ENCODE measurements around the gene SORL1. TPM values are rescaled to one million over a fixed set of nuclear protein-coding genes. Genes with fewer than 3 reads are reported as not detected.

The SORL1 gene
- total RNA-seq, 2 experiments from 2014 or later = 115 to 116 TPM

GRCh38 chr11:121510438-121510837 lies 58.3 kb downstream of the SORL1 start:
- no peak for DNase-seq
- POLR2A ChIA-PET = no interaction called here
- Mint-ChIP-seq H3K27me3 (no peaks in the 10 kb centered on the region), H3K27ac (no peak overlapping the region), H3K4me1 (peaks cover 46% of the 10 kb centered on the region), H3K4me3 (no peak overlapping the region), H3K9me3 (peaks cover 12% of the 10 kb centered on the region), H3K36me3 (ENCODE audit: low read depth) (peaks cover 84% of the 10 kb centered on the region)
- CTCF ChIA-PET = no interaction called here

DNA sequence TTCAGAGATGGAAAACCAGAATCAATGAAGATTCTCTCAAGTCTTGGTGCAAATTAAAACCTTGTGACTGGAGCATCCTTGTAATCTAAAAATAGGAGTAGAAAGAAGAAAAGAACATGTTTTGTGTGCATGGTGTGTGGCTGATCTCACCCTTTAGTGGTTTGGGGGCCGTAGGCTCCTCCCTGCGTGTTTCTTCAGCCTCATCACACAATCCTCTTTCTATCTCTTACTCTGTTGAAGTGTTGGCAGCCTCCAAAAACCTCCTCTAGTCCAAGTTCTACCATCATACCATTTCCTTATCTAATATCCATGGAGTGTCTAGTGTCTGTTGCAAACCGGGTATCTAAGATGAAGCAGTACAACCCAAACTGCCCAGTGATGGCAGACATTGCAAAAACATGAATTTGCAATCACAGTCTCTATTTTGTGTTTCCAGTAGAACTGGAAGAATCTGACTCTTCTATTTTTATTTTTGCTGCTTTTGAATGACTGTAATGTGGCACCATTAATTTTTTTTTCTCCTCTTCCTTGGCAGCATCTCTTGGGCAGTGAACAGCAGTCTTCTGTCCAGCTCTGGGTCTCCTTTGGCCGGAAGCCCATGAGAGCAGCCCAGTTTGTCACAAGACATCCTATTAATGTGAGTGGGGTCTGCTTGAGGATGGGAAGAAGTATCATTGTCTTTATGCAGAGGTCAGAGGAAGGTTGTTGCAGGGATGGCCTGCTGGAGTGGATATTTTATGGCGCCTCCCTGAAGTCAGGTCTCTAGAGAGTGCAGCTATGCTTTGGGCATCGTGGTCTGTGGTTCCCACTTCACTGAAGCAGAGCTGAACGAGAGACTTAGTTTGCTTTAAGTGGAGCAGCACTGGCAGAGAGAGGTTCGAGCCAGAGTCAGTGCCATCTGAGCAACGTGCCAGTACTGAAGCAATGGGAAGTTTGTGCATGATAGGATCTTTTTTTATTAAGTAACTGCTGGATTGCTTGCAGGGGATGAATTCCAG lies 60.7 kb downstream of the SORL1 start:
- H3K9me3 Mint-ChIP-seq = no peaks in the 10 kb centered on the region
- no peak for DNase-seq
- no peaks in the 10 kb centered on the region for H3K27me3 Mint-ChIP-seq
- POLR2A ChIA-PET = interaction anchor here (1.0 to 1.6 kb wide), 3 partner anchors 17 to 221 kb away, joined by 3 to 4 read pairs (median 3); partner anchors contain the start of gene SC5D
- peaks cover 78% of the 10 kb centered on the region for H3K36me3 Mint-ChIP-seq (ENCODE audit: low read depth)
- CTCF ChIA-PET = no interaction called here
- H3K4me3 Mint-ChIP-seq = no peak overlapping the region
- H3K27ac Mint-ChIP-seq = no peak overlapping the region
- peaks cover 49% of the 10 kb centered on the region for H3K4me1 Mint-ChIP-seq

GRCh38 chr11:121513807-121514206 lies 61.7 kb downstream of the SORL1 start:
- peaks cover 79% of the 10 kb centered on the region for H3K36me3 Mint-ChIP-seq (ENCODE audit: low read depth)
- H3K4me3 Mint-ChIP-seq = no peak overlapping the region
- H3K27ac Mint-ChIP-seq = no peak overlapping the region
- no peak for DNase-seq
- H3K4me1 Mint-ChIP-seq = peaks cover 47% of the 10 kb centered on the region
- H3K27me3 Mint-ChIP-seq = no peaks in the 10 kb centered on the region
- CTCF ChIA-PET = no interaction called here
- no peaks in the 10 kb centered on the region for H3K9me3 Mint-ChIP-seq
- POLR2A ChIA-PET = interaction anchor here (1.1 kb wide), 1 partner anchor 222 kb away, joined by 4 read pairs; the partner anchor contains the start of gene SC5D

- Mint-ChIP-seq H3K4me3 (no peak overlapping the region), H3K4me1 (peaks cover 45% of the 10 kb centered on the region), H3K27me3 (no peaks in the 10 kb centered on the region), H3K9me3 (no peaks in the 10 kb centered on the region), H3K27ac (no peak overlapping the region), H3K36me3 (ENCODE audit: low read depth) (peaks cover 82% of the 10 kb centered on the region)
- DNase-seq = no peak
- CTCF ChIA-PET = no interaction called here
- POLR2A ChIA-PET = no interaction called here
Measured at GRCh38 chr11:121514432-121515334, 62.6 kb downstream of the SORL1 start.

DNA sequence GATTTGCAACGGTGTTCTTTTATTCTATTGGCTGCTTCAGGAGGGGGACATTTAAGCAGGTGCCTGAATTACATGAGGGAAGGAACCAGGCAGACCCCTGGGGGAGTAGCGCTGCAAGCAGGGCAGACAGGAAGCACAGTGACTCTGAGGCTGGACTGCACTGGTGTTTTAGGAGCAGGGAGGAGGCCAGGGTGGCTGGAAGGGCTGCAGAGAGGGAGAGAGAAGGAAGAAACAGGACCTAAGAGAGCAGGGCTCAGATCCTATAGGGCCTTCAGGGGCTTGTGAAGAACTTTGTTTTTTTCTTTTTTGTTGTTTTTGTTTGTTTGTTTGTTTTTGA lies 63.2 kb downstream of the SORL1 start:
- H3K9me3 Mint-ChIP-seq = no peaks in the 10 kb centered on the region
- peaks cover 46% of the 10 kb centered on the region for H3K4me1 Mint-ChIP-seq
- H3K27me3 Mint-ChIP-seq = no peaks in the 10 kb centered on the region
- ChIA-PET CTCF (no interaction called here), POLR2A (no interaction called here)
- no peak overlapping the region for H3K4me3 Mint-ChIP-seq
- no peak for DNase-seq
- peaks cover 82% of the 10 kb centered on the region for H3K36me3 Mint-ChIP-seq (ENCODE audit: low read depth)
- H3K27ac Mint-ChIP-seq = no peak overlapping the region

GRCh38 chr11:121517996-121518395 lies 65.9 kb downstream of the SORL1 start:
- Mint-ChIP-seq H3K36me3 (ENCODE audit: low read depth) (peaks cover 84% of the 10 kb centered on the region), H3K27me3 (no peaks in the 10 kb centered on the region), H3K9me3 (no peaks in the 10 kb centered on the region), H3K4me1 (peaks cover 51% of the 10 kb centered on the region), H3K27ac (peak overlapping the region; percentile 14), H3K4me3 (no peak overlapping the region)
- no peak for DNase-seq
- CTCF ChIA-PET = no interaction called here
- POLR2A ChIA-PET = no interaction called here

DNA sequence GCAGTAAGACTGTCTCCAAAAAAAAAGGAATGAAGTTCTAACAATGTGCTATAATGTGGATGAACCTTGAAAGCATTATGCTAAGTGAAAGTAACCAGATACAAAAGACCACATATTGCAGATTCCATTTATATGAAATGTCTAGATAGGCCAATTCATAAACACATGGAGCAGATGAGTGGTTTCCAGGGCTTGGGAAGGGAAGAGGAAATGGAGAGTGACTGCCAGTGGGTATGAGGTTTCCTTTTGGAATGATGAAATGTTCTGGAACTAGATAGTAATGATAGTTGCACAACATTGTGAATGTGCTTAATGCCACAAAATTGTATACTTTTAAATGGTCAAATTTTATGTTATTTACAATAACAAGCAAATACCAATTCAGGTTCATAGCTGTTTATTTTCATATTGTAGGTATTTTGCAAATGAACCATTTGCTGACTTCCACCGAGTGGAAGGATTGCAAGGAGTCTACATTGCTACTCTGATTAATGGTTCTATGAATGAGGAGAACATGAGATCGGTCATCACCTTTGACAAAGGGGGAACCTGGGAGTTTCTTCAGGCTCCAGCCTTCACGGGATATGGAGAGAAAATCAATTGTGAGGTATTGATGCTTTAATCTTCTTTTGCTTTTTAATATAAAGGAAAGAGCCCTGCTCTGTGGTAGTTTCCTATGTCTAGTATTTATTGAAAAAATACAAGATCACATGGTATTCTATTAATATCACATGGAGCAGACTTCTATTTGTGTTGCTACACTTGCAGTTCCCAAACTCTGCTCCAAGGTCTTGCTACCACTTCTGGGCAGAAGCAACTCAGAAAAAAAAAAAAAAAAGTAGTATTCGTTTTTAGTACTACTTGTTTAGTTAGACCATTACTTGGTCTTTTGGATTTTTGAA lies 68.4 kb downstream of the SORL1 start:
- H3K27ac Mint-ChIP-seq = no peak overlapping the region

GRCh38 chr11:121521145-121522042 lies 69.3 kb downstream of the SORL1 start:
- peaks cover 16% of the 10 kb centered on the region for H3K9me3 Mint-ChIP-seq
- H3K4me3 Mint-ChIP-seq = no peak overlapping the region
- H3K4me1 Mint-ChIP-seq = peaks cover 24% of the 10 kb centered on the region
- peaks cover 83% of the 10 kb centered on the region for H3K36me3 Mint-ChIP-seq (ENCODE audit: low read depth)
- no peak overlapping the region for H3K27ac Mint-ChIP-seq
- DNase-seq = no peak
- CTCF ChIA-PET = no interaction called here
- POLR2A ChIA-PET = no interaction called here
- no peaks in the 10 kb centered on the region for H3K27me3 Mint-ChIP-seq

More for the DNA sequence above, 68.4 kb downstream of the SORL1 start:
- H3K4me3 Mint-ChIP-seq = no peak overlapping the region
- H3K9me3 Mint-ChIP-seq = peaks cover 11% of the 10 kb centered on the region
- ChIA-PET CTCF (no interaction called here), POLR2A (no interaction called here)
- H3K36me3 Mint-ChIP-seq (ENCODE audit: low read depth) = peaks cover 81% of the 10 kb centered on the region
- H3K4me1 Mint-ChIP-seq = peaks cover 27% of the 10 kb centered on the region
- no peaks in the 10 kb centered on the region for H3K27me3 Mint-ChIP-seq
- DNase-seq = no peak

DNA sequence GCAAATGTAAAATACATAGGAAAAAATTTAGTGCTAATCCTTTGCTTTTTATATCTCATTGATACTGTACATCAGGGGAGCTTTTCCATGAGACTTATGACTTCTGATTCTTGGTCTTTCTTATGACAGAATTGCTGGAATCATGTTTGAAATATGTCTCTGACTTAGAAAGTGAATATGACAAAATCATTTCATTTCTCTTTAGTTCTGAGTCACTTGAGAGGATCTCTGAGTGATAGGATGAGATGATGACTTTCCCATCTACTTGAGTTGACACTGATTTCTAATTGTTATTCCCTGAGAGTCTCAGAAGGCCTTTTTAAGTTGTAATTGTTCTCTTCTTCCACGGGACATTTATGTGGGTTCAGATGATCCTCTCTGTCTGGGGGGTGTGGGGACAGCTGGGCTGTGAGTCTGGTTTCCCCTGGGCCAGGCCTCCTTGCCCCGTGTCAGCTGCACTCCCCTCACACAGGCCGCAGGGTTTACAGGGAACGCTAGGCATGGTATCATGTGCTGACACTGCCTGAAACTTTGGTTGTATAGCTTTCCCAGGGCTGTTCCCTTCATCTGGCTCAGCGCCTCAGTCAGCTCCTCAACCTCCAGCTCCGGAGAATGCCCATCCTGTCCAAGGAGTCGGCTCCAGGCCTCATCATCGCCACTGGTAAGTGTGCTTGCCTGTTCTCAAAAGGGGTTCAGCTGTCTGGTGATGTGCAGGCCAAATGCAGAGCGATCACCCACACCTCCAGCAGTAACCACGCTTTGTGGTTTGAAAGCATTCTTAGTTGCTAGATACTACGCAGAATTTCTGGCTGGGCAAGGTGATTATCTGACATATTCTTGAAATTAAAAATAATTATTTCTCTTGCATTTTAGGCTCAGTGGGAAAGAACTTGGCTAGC lies 70.2 kb downstream of the SORL1 start:
- H3K36me3 Mint-ChIP-seq (ENCODE audit: low read depth) = peaks cover 85% of the 10 kb centered on the region
- no peak for DNase-seq
- peaks cover 18% of the 10 kb centered on the region for H3K9me3 Mint-ChIP-seq
- peaks cover 24% of the 10 kb centered on the region for H3K4me1 Mint-ChIP-seq
- ChIA-PET CTCF (no interaction called here), POLR2A (no interaction called here)
- H3K27me3 Mint-ChIP-seq = no peaks in the 10 kb centered on the region
- no peak overlapping the region for H3K27ac Mint-ChIP-seq
- H3K4me3 Mint-ChIP-seq = no peak overlapping the region

- no peaks in the 10 kb centered on the region for H3K27me3 Mint-ChIP-seq
- H3K4me3 Mint-ChIP-seq = no peak overlapping the region
- DNase-seq = no peak
- H3K9me3 Mint-ChIP-seq = peaks cover 21% of the 10 kb centered on the region
- peaks cover 19% of the 10 kb centered on the region for H3K4me1 Mint-ChIP-seq
- H3K36me3 Mint-ChIP-seq (ENCODE audit: low read depth) = peaks cover 84% of the 10 kb centered on the region
- POLR2A ChIA-PET = no interaction called here
- no peak overlapping the region for H3K27ac Mint-ChIP-seq
- CTCF ChIA-PET = no interaction called here
Measured at GRCh38 chr11:121523581-121524232, 71.6 kb downstream of the SORL1 start.

DNA sequence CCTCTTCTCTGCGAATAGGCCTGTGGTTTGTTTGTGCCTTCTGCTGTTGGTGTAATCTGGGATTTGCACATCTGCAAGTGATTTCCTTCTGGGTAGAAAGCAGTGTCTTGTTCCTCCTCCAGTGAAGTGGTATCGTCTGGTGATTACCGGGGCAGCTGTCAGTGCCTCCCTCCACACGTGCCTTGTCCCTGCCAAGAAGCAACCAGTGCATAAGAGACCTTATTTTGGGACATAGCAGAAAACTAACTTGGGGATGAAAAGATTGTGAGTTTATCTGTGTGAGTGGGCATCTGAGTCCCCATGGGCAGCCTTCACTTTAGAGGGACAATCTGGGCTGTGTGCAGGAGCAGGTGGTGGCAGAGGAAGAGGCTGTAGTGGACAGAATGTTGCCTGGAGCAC lies 72.1 kb downstream of the SORL1 start:
- Mint-ChIP-seq H3K9me3 (peaks cover 22% of the 10 kb centered on the region), H3K27me3 (no peaks in the 10 kb centered on the region), H3K27ac (no peak overlapping the region), H3K36me3 (ENCODE audit: low read depth) (peaks cover 86% of the 10 kb centered on the region), H3K4me3 (no peak overlapping the region), H3K4me1 (peaks cover 19% of the 10 kb centered on the region)
- ChIA-PET CTCF (no interaction called here), POLR2A (no interaction called here)
- no peak for DNase-seq

All from activated CD4-positive, alpha-beta memory T cell treated with anti-CD3 and anti-CD28 coated beads, Interleukin-2, amount 10 ng/mL, durations not matched to agents 7 days and 5 days (primary cell).